HepG2 (cell line): ENCODE measurements around the gene PSMB2. TPM values are rescaled to one million over a fixed set of nuclear protein-coding genes. Genes with fewer than 3 reads are reported as not detected.

Experiments
- HBP1 ChIP-seq: IDR thresholded peaks from 2 replicates; pipeline ENCODE4 v1.6.1; 2016; ENCODE audit warnings: low read depth, control low read depth
- HMGXB3 ChIP-seq: sonication (generic); formaldehyde crosslinking; IDR thresholded peaks from 2 replicates; pipeline ENCODE4 v1.4.0; 2020; ENCODE audit warnings: missing genetic modification reagents, borderline replicate concordance
- HMGXB4 ChIP-seq, 2 experiments: sonication (generic) in 1 of 2; formaldehyde crosslinking in 1 of 2; IDR thresholded peaks; 2 replicates each; pipeline versions ENCODE4 v1.4.0 to v1.6.1; 2018 to 2020; ENCODE audit warnings: missing genetic modification reagents in 2 of 2, borderline replicate concordance in 1 of 2, low read depth in 1 of 2, mild to moderate bottlenecking in 1 of 2, missing biosample characterization in 1 of 2
- IKZF4 ChIP-seq: sonication (generic); formaldehyde crosslinking; IDR thresholded peaks from 2 replicates; pipeline ENCODE4 v1.5.1; 2020; ENCODE audit warnings: borderline replicate concordance, mild to moderate bottlenecking, low read depth, missing genetic modification reagents; ENCODE audit errors: not compliant biosample characterization
- JARID2 ChIP-seq: sonication (generic); formaldehyde crosslinking; IDR thresholded peaks from 2 replicates; pipeline ENCODE4 v1.8.1; 2023; ENCODE audit warnings: missing genetic modification reagents, inconsistent platforms; ENCODE audit not compliant: insufficient replicate concordance
- MAF1 ChIP-seq: sonication (generic); formaldehyde crosslinking; IDR thresholded peaks from 2 replicates; pipeline ENCODE4 v1.5.0; 2020; ENCODE audit warnings: missing genetic modification reagents, borderline replicate concordance
- SATB2 ChIP-seq: sonication (generic); formaldehyde crosslinking; IDR thresholded peaks from 2 replicates; pipeline ENCODE4 v1.5.0; 2020; ENCODE audit warnings: missing genetic modification reagents
- SMAD3 ChIP-seq: sonication (generic); formaldehyde crosslinking; IDR thresholded peaks from 2 replicates; pipeline ENCODE4 v1.4.0; 2020; ENCODE audit warnings: missing genetic modification reagents
- SMC3 ChIP-seq: IDR thresholded peaks from 2 replicates; pipeline ENCODE4 v1.6.1; 2011; ENCODE audit warnings: low read length, improper control_type of control experiment
- TBL1XR1 ChIP-seq: fragments of 150-350 bp; IDR thresholded peaks from 2 replicates; pipeline ENCODE4 v1.6.1; 2014; ENCODE audit warnings: borderline replicate concordance, low read length; ENCODE audit not compliant: partially characterized antibody
- TCF7L2 ChIP-seq: IDR thresholded peaks from 2 replicates; pipeline ENCODE4 v1.6.1; 2011; ENCODE audit warnings: mild to moderate bottlenecking, low read depth, low read length, moderate library complexity
- ZEB1 ChIP-seq: IDR thresholded peaks from 2 replicates; pipeline ENCODE4 v1.6.1; 2012; ENCODE audit warnings: mild to moderate bottlenecking, low read depth, inconsistent platforms; ENCODE audit not compliant: insufficient replicate concordance
- ZNF20 ChIP-seq: sonication (generic); formaldehyde crosslinking; IDR thresholded peaks from 2 replicates; pipeline ENCODE4 v1.4.0; 2020; ENCODE audit warnings: mild to moderate bottlenecking, moderate library complexity, missing genetic modification reagents
- ZNF33B ChIP-seq: sonication (generic); formaldehyde crosslinking; IDR thresholded peaks from 2 replicates; pipeline ENCODE4 v1.5.1; 2020; ENCODE audit warnings: mild to moderate bottlenecking, missing genetic modification reagents
- ZNF414 ChIP-seq: sonication (generic); formaldehyde crosslinking; IDR thresholded peaks from 2 replicates; pipeline ENCODE4 v1.5.0; 2020; ENCODE audit warnings: missing genetic modification reagents
- ZNF678 ChIP-seq: sonication (generic); formaldehyde crosslinking; IDR thresholded peaks from 2 replicates; pipeline ENCODE4 v1.4.0; 2020; ENCODE audit warnings: mild to moderate bottlenecking, missing genetic modification reagents
- ZNF737 ChIP-seq: sonication (generic); formaldehyde crosslinking; IDR thresholded peaks from 2 replicates; pipeline ENCODE4 v1.5.0; 2020; ENCODE audit warnings: missing genetic modification reagents, mild to moderate bottlenecking, borderline replicate concordance
- ZNF747 ChIP-seq: sonication (generic); formaldehyde crosslinking; IDR thresholded peaks from 2 replicates; pipeline ENCODE4 v1.8.1; 2023; ENCODE audit warnings: missing genetic modification reagents, mild to moderate bottlenecking, borderline replicate concordance
- ZNF878 ChIP-seq: sonication (generic); formaldehyde crosslinking; IDR thresholded peaks from 2 replicates; pipeline ENCODE4 v1.8.1; 2023; ENCODE audit warnings: mild to moderate bottlenecking, missing genetic modification reagents, moderate library complexity
- polyA plus RNA-seq, 8 experiments: library from polyadenylated mRNA; depleted of rRNA in 3 of 8; stranded (reverse) in 7 of 8; unstranded in 1 of 8; fragments of >200 nt; fragmentation: Illumina TruSeq in 4 of 8; extraction: Trizol in 4 of 8; gene quantifications; 2 replicates each; pipeline versions ENCODE4 v1.2.1 to v1.2.3, GENCODE V29; 2011 to 2016; ENCODE audit warnings: low read depth in 4 of 8, missing spikeins in 1 of 8, mixed read lengths in 1 of 8; ENCODE audit not compliant: insufficient read depth in 1 of 8
- total RNA-seq, 5 experiments: library from RNA; depleted of rRNA; stranded (reverse); fragments of >200 nt; fragmentation: Illumina TruSeq; extraction: Trizol; gene quantifications; 2 replicates each; pipeline ENCODE4 v1.2.3, GENCODE V29; 2016; ENCODE audit warnings: low read depth in 1 of 5
- TF ChIP-seq, protein P1 (sequence below): IDR thresholded peaks from 2 replicates; pipeline ENCODE4 v1.6.1; 2016; ENCODE audit warnings: mild to moderate bottlenecking, missing biosample characterization, missing genetic modification reagents

Gene PSMB2
- total and polyA plus RNA-seq, 2 of the 13 experiments (the other 11 are each of a cell fraction or from before 2014, with no cell fraction given): 60.6 to 62.2 TPM

GRCh38 chr1:35641233-35641866 is at the start of gene PSMB2 (continued):
- TF ChIP-seq ZNF678 (CRISPR knock-in tag): 0 out of 2 replicates have a peak, but pooled peaks have one; percentile 63
- no peak for TF ChIP-seq JARID2 (CRISPR knock-in tag)
- peak; percentile 75 to 87 for TF ChIP-seq HMGXB4 (CRISPR knock-in tag; IDR thresholded peaks at IDR 0.05; ENCODE audit: borderline replicate concordance in 1 of 2, low read depth in 1 of 2)
- TF ChIP-seq SMC3: no peak
- TF ChIP-seq ZNF414 (CRISPR knock-in tag): peak; percentile 63; the same call in 1 of the 2 replicates
- TF ChIP-seq ZNF878: no peak
- TF ChIP-seq TBL1XR1: no peak
- peak; percentile 64; the same call in 1 of the 2 replicates for TF ChIP-seq ZNF747 (CRISPR knock-in tag)
- TF ChIP-seq SATB2 (CRISPR knock-in tag): peak; percentile 84
- peak; percentile 91; the same call in 1 of the 2 replicates for TF ChIP-seq HBP1 (CRISPR knock-in tag)
- TF ChIP-seq ZNF737 (CRISPR knock-in tag): no peak
- TF ChIP-seq, protein P1, sequence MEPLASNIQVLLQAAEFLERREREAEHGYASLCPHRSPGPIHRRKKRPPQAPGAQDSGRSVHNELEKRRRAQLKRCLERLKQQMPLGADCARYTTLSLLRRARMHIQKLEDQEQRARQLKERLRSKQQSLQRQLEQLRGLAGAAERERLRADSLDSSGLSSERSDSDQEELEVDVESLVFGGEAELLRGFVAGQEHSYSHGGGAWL: peak; percentile 36; the same call in 1 of the 2 replicates
- peak; percentile 88 for TF ChIP-seq SMAD3 (CRISPR knock-in tag)
- peak; percentile 58; the same call in 1 of the 2 replicates for TF ChIP-seq HMGXB3 (CRISPR knock-in tag)
- 0 out of 2 replicates have a peak, but pooled peaks have one; percentile 28 for TF ChIP-seq ZNF20 (CRISPR knock-in tag)
- peak; percentile 35 for TF ChIP-seq ZEB1
- no peak for TF ChIP-seq MAF1 (CRISPR knock-in tag)
- no peak for TF ChIP-seq ZNF33B (CRISPR knock-in tag)
- no peak for TF ChIP-seq IKZF4 (CRISPR knock-in tag)
- TF ChIP-seq TCF7L2: no peak
